Neural cell (in vitro differentiated cells): ENCODE results near the gene AVPI1.

ENCODE experiments used
- EP300 ChIP-seq: fragments of 450-650 bp; conservative IDR thresholded peaks from 2 replicates; pipeline ENCODE4 v1.6.1; 2014; ENCODE audit warnings: antibody characterized with exemption, mild to moderate bottlenecking, moderate library complexity; ENCODE audit not compliant: poor library complexity, severe bottlenecking
- EZH2 ChIP-seq: fragments of 200-600, 300-800 bp; shearing (Covaris generic), sonication (generic); IDR thresholded peaks from 2 replicates; pipeline ENCODE4 v1.6.1; 2014; ENCODE audit warnings: antibody characterized with exemption, low read length, borderline replicate concordance, mild to moderate bottlenecking; ENCODE audit not compliant: insufficient read depth, poor library complexity, severe bottlenecking
- MXI1 ChIP-seq: fragments of 450-650 bp; conservative IDR thresholded peaks from 2 replicates; pipeline ENCODE4 v1.6.1; 2014; ENCODE audit warnings: antibody characterized with exemption, mild to moderate bottlenecking; ENCODE audit not compliant: poor library complexity, severe bottlenecking
- POLR2AphosphoS5 ChIP-seq: IDR thresholded peaks from 2 replicates; pipeline ENCODE4 v1.6.1; 2012
- RAD21 ChIP-seq: fragments of 450-650 bp; conservative IDR thresholded peaks from 2 replicates; pipeline ENCODE4 v1.6.1; 2014; ENCODE audit warnings: antibody characterized with exemption, mild to moderate bottlenecking, moderate library complexity
- TF ChIP-seq, protein P1 (sequence below): fragments of 450-650 bp; IDR thresholded peaks from 2 replicates; pipeline ENCODE4 v1.5.1; 2014; ENCODE audit warnings: antibody characterized with exemption, mild to moderate bottlenecking, moderate library complexity; ENCODE audit not compliant: poor library complexity, severe bottlenecking

DNA sequence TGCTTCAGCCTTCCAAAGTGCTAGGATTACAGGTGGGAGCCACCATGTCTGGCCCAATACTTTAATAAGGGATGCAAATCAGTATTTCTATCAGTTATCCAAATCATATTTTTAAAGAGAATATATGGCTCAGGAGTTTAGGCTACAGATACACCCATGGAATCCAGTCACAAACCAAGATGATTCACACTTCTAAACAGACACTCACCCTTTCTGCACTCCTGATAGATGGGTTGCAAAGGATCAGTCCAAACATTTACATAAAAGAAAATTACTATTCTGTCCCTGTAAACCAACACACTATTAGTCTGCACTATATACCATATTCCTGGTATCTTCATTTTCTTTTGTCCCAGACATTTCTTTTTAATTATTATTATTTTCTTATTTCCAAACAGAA, 55.9 kb downstream of the AVPI1 start:
- TF ChIP-seq, protein P1, sequence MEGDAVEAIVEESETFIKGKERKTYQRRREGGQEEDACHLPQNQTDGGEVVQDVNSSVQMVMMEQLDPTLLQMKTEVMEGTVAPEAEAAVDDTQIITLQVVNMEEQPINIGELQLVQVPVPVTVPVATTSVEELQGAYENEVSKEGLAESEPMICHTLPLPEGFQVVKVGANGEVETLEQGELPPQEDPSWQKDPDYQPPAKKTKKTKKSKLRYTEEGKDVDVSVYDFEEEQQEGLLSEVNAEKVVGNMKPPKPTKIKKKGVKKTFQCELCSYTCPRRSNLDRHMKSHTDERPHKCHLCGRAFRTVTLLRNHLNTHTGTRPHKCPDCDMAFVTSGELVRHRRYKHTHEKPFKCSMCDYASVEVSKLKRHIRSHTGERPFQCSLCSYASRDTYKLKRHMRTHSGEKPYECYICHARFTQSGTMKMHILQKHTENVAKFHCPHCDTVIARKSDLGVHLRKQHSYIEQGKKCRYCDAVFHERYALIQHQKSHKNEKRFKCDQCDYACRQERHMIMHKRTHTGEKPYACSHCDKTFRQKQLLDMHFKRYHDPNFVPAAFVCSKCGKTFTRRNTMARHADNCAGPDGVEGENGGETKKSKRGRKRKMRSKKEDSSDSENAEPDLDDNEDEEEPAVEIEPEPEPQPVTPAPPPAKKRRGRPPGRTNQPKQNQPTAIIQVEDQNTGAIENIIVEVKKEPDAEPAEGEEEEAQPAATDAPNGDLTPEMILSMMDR: no peak
- no peak for TF ChIP-seq EZH2
- no peak for TF ChIP-seq MXI1
- TF ChIP-seq POLR2AphosphoS5: no peak
- TF ChIP-seq RAD21: no peak
- TF ChIP-seq EP300: no peak
